Panc1 (cell line): ENCODE measurements around the gene FLOT2. TPM values are rescaled to one million over a fixed set of nuclear protein-coding genes. Genes with fewer than 3 reads are reported as not detected.

ENCODE experiments used
- ATAC-seq: fragments of 200-7000 bp; cut with Tn5 transposase; 2 replicates; pipeline ENCODE4 v1.9.1; 2020; ENCODE audit warnings: mild to moderate bottlenecking, moderate library complexity
- BruUV-seq: library from RNA; stranded (reverse); fragments of 400-500 nt; replicated peaks from 2 replicates; lab custom pipeline; 2021; lab: Mats Ljungman, UMichigan
- CTCF ChIA-PET: fragments of 300-600 bp; sonication (Branson Sonifier 250); formaldehyde crosslinking; loops from one replicate; lab custom pipeline; 2022; ENCODE audit warnings: antibody characterized with exemption; lab: Charles Lee
- POLR2A ChIA-PET: fragments of 300-600 bp; sonication (Branson Sonifier 250); formaldehyde crosslinking; loops from one replicate; lab custom pipeline; 2022; ENCODE audit warnings: antibody characterized with exemption; lab: Charles Lee
- DNase-seq: peaks from one replicate; pipeline ENCODE4 v3.0.0-alpha.2; 2010; ENCODE audit warnings: low read depth, low spot score
- H3K27ac ChIP-seq: 2 replicates; pipeline ENCODE4 v1.5.1; 2011; ENCODE audit warnings: mild to moderate bottlenecking, low read length, inconsistent platforms
- H3K27me3 ChIP-seq: fragments of 200-500 bp; sonication (Bioruptor generic); 2 replicates; pipeline ENCODE4 v1.6.0; 2014; ENCODE audit warnings: low read length, inconsistent platforms; ENCODE audit not compliant: control insufficient read depth, insufficient read depth
- H3K36me3 ChIP-seq: fragments of 200-500 bp; sonication (Bioruptor generic); 2 replicates; pipeline ENCODE4 v1.5.1; 2014; ENCODE audit warnings: inconsistent platforms, mild to moderate bottlenecking, low read length, moderate library complexity; ENCODE audit not compliant: control insufficient read depth, insufficient read depth
- H3K4me1 ChIP-seq: 2 replicates; pipeline ENCODE4 v1.5.1; 2011; ENCODE audit warnings: inconsistent platforms, mild to moderate bottlenecking, low read length, moderate library complexity; ENCODE audit not compliant: control insufficient read depth, insufficient read depth
- H3K4me3 ChIP-seq, 2 experiments: 2 replicates each; pipeline ENCODE4 v1.5.1; 2011 to 2012; ENCODE audit warnings: low read depth in 2 of 2, low read length in 2 of 2, mild to moderate bottlenecking in 2 of 2, inconsistent platforms in 1 of 2, moderate library complexity in 1 of 2
- H3K9me3 ChIP-seq: fragments of 200-500 bp; sonication (Bioruptor generic); 2 replicates; pipeline ENCODE4 v1.5.1; 2014; ENCODE audit warnings: low read depth, mild to moderate bottlenecking, inconsistent platforms, low read length, moderate library complexity; ENCODE audit not compliant: control insufficient read depth, insufficient read depth
- CTCF ChIP-seq: fragments of 450-650 bp; IDR thresholded peaks from 2 replicates; pipeline ENCODE4 v1.5.1; 2017; ENCODE audit warnings: mild to moderate bottlenecking
- POLR2AphosphoS5 ChIP-seq: IDR thresholded peaks from 2 replicates; pipeline ENCODE4 v1.6.1; 2012; ENCODE audit warnings: mild to moderate bottlenecking, low read depth, low read length, moderate library complexity
- REST ChIP-seq, 2 experiments: IDR thresholded peaks; 2 replicates each; pipeline ENCODE4 v1.6.1; 2011 to 2012; ENCODE audit warnings: low read depth in 2 of 2, control low read depth in 1 of 2, low read length in 1 of 2, mild to moderate bottlenecking in 1 of 2, moderate library complexity in 1 of 2; ENCODE audit not compliant: insufficient read depth in 1 of 2
- SIN3A ChIP-seq: IDR thresholded peaks from 2 replicates; pipeline ENCODE4 v1.6.1; 2012; ENCODE audit warnings: low read depth, mild to moderate bottlenecking, low read length, moderate library complexity, borderline replicate concordance; ENCODE audit not compliant: insufficient read depth
- TCF7L2 ChIP-seq: IDR thresholded peaks from 2 replicates; pipeline ENCODE4 v1.6.1; 2011; ENCODE audit warnings: mild to moderate bottlenecking, low read depth, low read length, inconsistent platforms
- in situ Hi-C: cut with HindIII; loops from 2 replicates; pipeline ENCODE4 v1.10.0; 2016; ENCODE audit warnings: low sequenced_read_pairs, low pct_unique_long_range_greater_than_20kb
- intact Hi-C: fragments of 100-400 bp; cut with micrococcal nuclease; formaldehyde crosslinking; loops from one replicate; pipeline ENCODE4 v1.10.0; 2022; ENCODE audit not compliant: unreplicated experiment
- total RNA-seq: library from RNA; stranded (reverse); gene quantifications from one replicate; pipeline ENCODE4 v1.2.1, GENCODE V29; 2021; ENCODE audit not compliant: unreplicated experiment

FLOT2 gene
- total RNA-seq, 1 experiment from 2014 or later: 110 TPM

GRCh38 chr17:28912938-28913333, 15.4 kb upstream of the FLOT2 start:
- intact Hi-C loops: no loop called here
- CTCF ChIA-PET: interaction anchor here (0.9 kb wide), 1 partner anchor 9 kb away, joined by 3 read pairs; the partner anchor contains the start of gene DHRS13
- POLR2A ChIA-PET: no interaction called here
- Histone ChIP-seq H3K36me3 (peaks cover 51% of the 10 kb centered on the region), H3K4me1 (no peaks in the 10 kb centered on the region), H3K9me3 (no peaks in the 10 kb centered on the region), H3K27ac (no peak overlapping the region), H3K27me3 (no peaks in the 10 kb centered on the region), H3K4me3 (no peak overlapping the region)
- ATAC-seq (no peak), DNase-seq (no peak)
- in situ Hi-C loops: no loop called here
- no TSS peak for BruUV-seq
- TF ChIP-seq CTCF: no peak
- no peak for TF ChIP-seq POLR2AphosphoS5
- no peak for TF ChIP-seq TCF7L2
- TF ChIP-seq SIN3A: no peak
- TF ChIP-seq REST (IDR thresholded peaks at IDR 0.05; ENCODE audit: insufficient read depth in 1 of 2, low read depth in 2 of 2, low read length in 1 of 2): no peak

- BruUV-seq: no TSS peak
- H3K9me3 ChIP-seq: no peaks in the 10 kb centered on the region
- no peak overlapping the region for H3K4me3 ChIP-seq
- H3K4me1 ChIP-seq: no peaks in the 10 kb centered on the region
- no peak for DNase-seq
- no peak for ATAC-seq
- intact Hi-C loops: no loop called here
- CTCF ChIA-PET: interaction anchor here (0.9 kb wide), 1 partner anchor 9 kb away, joined by 3 read pairs; the partner anchor contains the start of gene DHRS13
- TF ChIP-seq TCF7L2 (no peak), CTCF (peak; percentile 71), REST (IDR thresholded peaks at IDR 0.05; ENCODE audit: insufficient read depth in 1 of 2, low read depth in 2 of 2, low read length in 1 of 2) (no peak)
- peaks cover 47% of the 10 kb centered on the region for H3K36me3 ChIP-seq
- H3K27ac ChIP-seq: no peak overlapping the region
- in situ Hi-C loops: no loop called here
- POLR2A ChIA-PET: no interaction called here
- no peaks in the 10 kb centered on the region for H3K27me3 ChIP-seq
These were observed 14.9 kb upstream of the FLOT2 start for GRCh38 chr17:28912281-28912937.
